Vagina (tissue), 2 donors: Measurements from ENCODE around the gene KRTAP1-4. TPM values are rescaled to one million over a fixed set of nuclear protein-coding genes. Genes with fewer than 3 reads are reported as not detected.
"Not testable (repeated sequence)": the region's sequence is repeated elsewhere in the genome, so short reads cannot be mapped to it uniquely, and the experiment has no call there.

Experiments used
- DNase-seq, 2 donors: peaks; one replicate each; pipeline ENCODE4 v3.0.0-alpha.2; 2017; ENCODE audit errors: extremely low spot score in 2 of 2
- H3K27ac ChIP-seq: fragments of 200-600 bp; sonication (generic); one replicate; pipeline ENCODE4 v1.5.1; 2019
- H3K27me3 ChIP-seq: fragments of 200-600 bp; sonication (generic); one replicate; pipeline ENCODE4 v1.5.1; 2019
- H3K36me3 ChIP-seq, 2 donors: fragments of 200-600 bp; sonication (generic); one replicate each; pipeline ENCODE4 v1.5.1; 2017 to 2019
- H3K4me1 ChIP-seq: fragments of 200-600 bp; sonication (generic); one replicate; pipeline ENCODE4 v1.5.1; 2019
- H3K4me3 ChIP-seq, 2 donors: fragments of 200-600 bp; sonication (generic); 1 replicate in 1 of 2; 2 replicates in 1 of 2; pipeline ENCODE4 v1.5.1; 2016 to 2019
- H3K9me3 ChIP-seq: fragments of 200-600 bp; sonication (generic); one replicate; pipeline ENCODE4 v1.5.1; 2019
- POLR2A ChIP-seq, 2 donors: fragments of 450-650 bp; IDR thresholded peaks; one replicate each; pipeline ENCODE4 v1.6.1; 2017; ENCODE audit warnings: antibody characterized with exemption in 2 of 2, mild to moderate bottlenecking in 2 of 2, moderate library complexity in 2 of 2
- POLR2AphosphoS5 ChIP-seq, 2 donors: sonication (generic); formaldehyde crosslinking; IDR thresholded peaks; one replicate each; pipeline ENCODE4 v1.9.0; 2017; ENCODE audit warnings: antibody characterized with exemption in 2 of 2, mild to moderate bottlenecking in 2 of 2, low read depth in 1 of 2; ENCODE audit not compliant: insufficient read depth in 1 of 2
- intact Hi-C: fragments of 100-400 bp; cut with DNase I; formaldehyde crosslinking; loops from one replicate; pipeline ENCODE4 v1.15.1; 2023
- total RNA-seq: library from RNA; depleted of rRNA; stranded (reverse); fragments of >200 nt; gene quantifications from one replicate; pipeline ENCODE4 v1.2.3, GENCODE V29; 2016
- TF ChIP-seq, protein P1 (sequence below), 3 experiments: fragments of 450-650 bp in 2 of 3; fragments of 200-600 bp in 1 of 3; sonication (generic) in 1 of 3; IDR thresholded peaks; one replicate each; pipeline ENCODE4 v1.5.1; 2017 to 2019; ENCODE audit warnings: antibody characterized with exemption in 3 of 3, mild to moderate bottlenecking in 2 of 3, moderate library complexity in 2 of 3

The KRTAP1-4 gene
- total RNA-seq, 1 donor from 2014 or later = not detected

- intact Hi-C loops = no loop called here
- no peaks in the 10 kb centered on the region for H3K27me3 ChIP-seq
- no peak for TF ChIP-seq POLR2AphosphoS5 (IDR thresholded peaks at IDR 0.05; ENCODE audit: insufficient read depth in 1 of 2, low read depth in 1 of 2)
- TF ChIP-seq, protein P1, sequence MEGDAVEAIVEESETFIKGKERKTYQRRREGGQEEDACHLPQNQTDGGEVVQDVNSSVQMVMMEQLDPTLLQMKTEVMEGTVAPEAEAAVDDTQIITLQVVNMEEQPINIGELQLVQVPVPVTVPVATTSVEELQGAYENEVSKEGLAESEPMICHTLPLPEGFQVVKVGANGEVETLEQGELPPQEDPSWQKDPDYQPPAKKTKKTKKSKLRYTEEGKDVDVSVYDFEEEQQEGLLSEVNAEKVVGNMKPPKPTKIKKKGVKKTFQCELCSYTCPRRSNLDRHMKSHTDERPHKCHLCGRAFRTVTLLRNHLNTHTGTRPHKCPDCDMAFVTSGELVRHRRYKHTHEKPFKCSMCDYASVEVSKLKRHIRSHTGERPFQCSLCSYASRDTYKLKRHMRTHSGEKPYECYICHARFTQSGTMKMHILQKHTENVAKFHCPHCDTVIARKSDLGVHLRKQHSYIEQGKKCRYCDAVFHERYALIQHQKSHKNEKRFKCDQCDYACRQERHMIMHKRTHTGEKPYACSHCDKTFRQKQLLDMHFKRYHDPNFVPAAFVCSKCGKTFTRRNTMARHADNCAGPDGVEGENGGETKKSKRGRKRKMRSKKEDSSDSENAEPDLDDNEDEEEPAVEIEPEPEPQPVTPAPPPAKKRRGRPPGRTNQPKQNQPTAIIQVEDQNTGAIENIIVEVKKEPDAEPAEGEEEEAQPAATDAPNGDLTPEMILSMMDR (IDR thresholded peaks at IDR 0.05) = no peak
- TF ChIP-seq POLR2A (IDR thresholded peaks at IDR 0.05) = no peak
- H3K4me1 ChIP-seq = no peaks in the 10 kb centered on the region
- no peak overlapping the region for H3K4me3 ChIP-seq
- DNase-seq = no peak
- H3K9me3 ChIP-seq = no peaks in the 10 kb centered on the region
- H3K27ac ChIP-seq = no peak overlapping the region
- H3K36me3 ChIP-seq = no peaks in the 10 kb centered on the region
Measured at GRCh38 chr17:41054025-41054424, 24.0 kb upstream of the KRTAP1-4 start.

GRCh38 chr17:41052566-41052965, 22.6 kb upstream of the KRTAP1-4 start:
- TF ChIP-seq, protein P1 (IDR thresholded peaks at IDR 0.05) = no peak
- TF ChIP-seq POLR2AphosphoS5 (IDR thresholded peaks at IDR 0.05; ENCODE audit: insufficient read depth in 1 of 2, low read depth in 1 of 2) = no peak
- no peak for TF ChIP-seq POLR2A (IDR thresholded peaks at IDR 0.05)
- Histone ChIP-seq H3K4me1 (no peaks in the 10 kb centered on the region), H3K27me3 (no peaks in the 10 kb centered on the region), H3K27ac (no peak overlapping the region), H3K36me3 (no peaks in the 10 kb centered on the region), H3K4me3 (no peak overlapping the region), H3K9me3 (no peaks in the 10 kb centered on the region)
- intact Hi-C loops = no loop called here
- DNase-seq = no peak

- H3K4me1 ChIP-seq = no peaks in the 10 kb centered on the region
- no peak overlapping the region for H3K27ac ChIP-seq
- no peaks in the 10 kb centered on the region for H3K27me3 ChIP-seq
- intact Hi-C loops = no loop called here
- H3K9me3 ChIP-seq = no peaks in the 10 kb centered on the region
- TF ChIP-seq, protein P1 (IDR thresholded peaks at IDR 0.05) = no peak
- no peak for TF ChIP-seq POLR2AphosphoS5 (IDR thresholded peaks at IDR 0.05; ENCODE audit: insufficient read depth in 1 of 2, low read depth in 1 of 2)
- no peak for TF ChIP-seq POLR2A (IDR thresholded peaks at IDR 0.05)
- DNase-seq = no peak
- no peaks in the 10 kb centered on the region for H3K36me3 ChIP-seq
- H3K4me3 ChIP-seq = no peak overlapping the region
Measured at GRCh38 chr17:41049110-41049509, 19.1 kb upstream of the KRTAP1-4 start.

DNA sequence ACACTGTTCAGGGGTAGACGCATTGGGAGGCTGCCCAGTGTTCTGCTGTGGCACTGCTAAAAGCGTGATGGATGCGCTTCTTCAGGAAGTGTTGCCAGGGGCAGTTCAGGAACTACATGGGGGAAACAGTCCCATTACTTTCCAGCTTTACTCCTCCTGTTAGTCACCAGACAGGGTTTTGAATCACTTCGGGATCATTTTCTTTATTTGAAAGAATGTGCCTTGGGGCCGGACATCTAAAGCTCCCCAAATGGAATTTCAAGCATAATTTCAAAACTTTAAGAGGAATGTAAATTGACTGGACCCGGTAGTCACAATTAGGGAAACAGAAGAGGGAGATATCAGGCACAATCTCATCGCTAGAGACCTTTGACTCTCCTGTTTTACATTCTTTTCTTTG, 18.4 kb upstream of the KRTAP1-4 start:
- Histone ChIP-seq H3K27me3 (no peaks in the 10 kb centered on the region), H3K9me3 (no peaks in the 10 kb centered on the region), H3K4me3 (no peak overlapping the region), H3K36me3 (no peaks in the 10 kb centered on the region), H3K27ac (no peak overlapping the region), H3K4me1 (no peaks in the 10 kb centered on the region)
- no peak for TF ChIP-seq POLR2A (IDR thresholded peaks at IDR 0.05)
- TF ChIP-seq, protein P1 (IDR thresholded peaks at IDR 0.05) = no peak
- no peak for TF ChIP-seq POLR2AphosphoS5 (IDR thresholded peaks at IDR 0.05; ENCODE audit: insufficient read depth in 1 of 2, low read depth in 1 of 2)
- intact Hi-C loops = no loop called here
- DNase-seq = no peak

GRCh38 chr17:41046735-41047465, 16.9 kb upstream of the KRTAP1-4 start, which contains the start of gene KRTAP2-1:
Gene KRTAP2-1 (minus strand): TSS chr17:41047316. CDS start chr17:41047267, 49 bp downstream.
- DNase-seq, H3K36me3 ChIP-seq, H3K4me3 ChIP-seq, H3K4me1 ChIP-seq, H3K27me3 ChIP-seq, H3K9me3 ChIP-seq, H3K27ac ChIP-seq, intact Hi-C loops: not testable (repeated sequence)
